Endothelial cell of umbilical vein (primary cell): ENCODE data around the gene VAC14. TPM values are rescaled to one million over a fixed set of nuclear protein-coding genes. Genes with fewer than 3 reads are reported as not detected.
"Not testable (repeated sequence)": the region's sequence is repeated elsewhere in the genome, so short reads cannot be mapped to it uniquely, and the experiment has no call there.

Source experiments
- BruUV-seq: library from RNA; stranded (reverse); fragments of 400-500 nt; replicated peaks from 2 replicates; lab custom pipeline; 2021; lab: Mats Ljungman, UMichigan
- CTCF ChIA-PET: fragments of 300-600, 350-600 bp; sonication (Branson Sonifier 250); formaldehyde crosslinking; loops from one replicate; lab custom pipeline; 2021; ENCODE audit warnings: antibody characterized with exemption, inconsistent platforms; lab: Charles Lee
- POLR2A ChIA-PET: fragments of 300-600, 350-600 bp; sonication (Branson Sonifier 250); formaldehyde crosslinking; loops from one replicate; lab custom pipeline; 2021; ENCODE audit warnings: antibody characterized with exemption, inconsistent platforms; lab: Charles Lee
- DNase-seq: peaks from one replicate; pipeline ENCODE4 v3.0.0-alpha.2; 2011; ENCODE audit warnings: low read depth, low spot score
- FAIRE-seq: peaks from 2 replicates; lab custom pipeline; 2011; peaks lifted over from hg19 to GRCh38; lab: Jason Lieb, UNC
- H2AFZ ChIP-seq: 2 replicates; pipeline ENCODE4 v1.6.0; 2012; ENCODE audit warnings: low read depth, low read length, control low read depth, inconsistent platforms
- H3K27ac ChIP-seq: 2 replicates; pipeline ENCODE4 v1.5.1; 2011; ENCODE audit warnings: low read depth, mild to moderate bottlenecking, control low read depth, low read length, moderate library complexity; ENCODE audit not compliant: insufficient read depth
- H3K27me3 ChIP-seq, 2 experiments: 2 replicates each; pipeline versions ENCODE4 v1.6.0 to v1.6.1; 2011; ENCODE audit warnings: low read length in 2 of 2, mixed read lengths in 1 of 2; ENCODE audit not compliant: control insufficient read depth in 2 of 2, insufficient read depth in 2 of 2
- H3K36me3 ChIP-seq, 2 experiments: 2 replicates in 1 of 2; 3 replicates in 1 of 2; pipeline ENCODE4 v1.5.1; 2011; ENCODE audit warnings: low read length in 2 of 2, mild to moderate bottlenecking in 1 of 2, moderate library complexity in 1 of 2; ENCODE audit not compliant: control insufficient read depth in 2 of 2, insufficient read depth in 2 of 2; ENCODE audit errors: extremely low read depth in 1 of 2
- H3K4me1 ChIP-seq: 3 replicates; pipeline ENCODE4 v1.5.1; 2011; ENCODE audit warnings: mild to moderate bottlenecking, low read length; ENCODE audit not compliant: control insufficient read depth, insufficient read depth; ENCODE audit errors: extremely low read depth
- H3K4me2 ChIP-seq: 2 replicates; pipeline ENCODE4 v1.6.1; 2011; ENCODE audit warnings: low read length, control low read depth, mixed read lengths; ENCODE audit not compliant: insufficient read depth
- H3K4me3 ChIP-seq, 3 experiments: fragments of 200-600 bp in 1 of 3; sonication (generic), shearing (Covaris generic) in 1 of 3; replicated peaks in 1 of 3; 2 replicates each; pipeline ENCODE4 v1.5.1; 2011 to 2016; ENCODE audit warnings: control low read depth in 3 of 3, low read length in 3 of 3, mild to moderate bottlenecking in 2 of 3, inconsistent platforms in 1 of 3, low read depth in 1 of 3, moderate library complexity in 1 of 3; ENCODE audit not compliant: insufficient read depth in 1 of 3
- H3K79me2 ChIP-seq: 2 replicates; pipeline ENCODE4 v1.6.0; 2012; ENCODE audit warnings: low read length, inconsistent platforms; ENCODE audit not compliant: control insufficient read depth, insufficient read depth
- H3K9ac ChIP-seq: replicated peaks from 2 replicates; pipeline ENCODE3; 2011; ENCODE audit warnings: low read length, control low read depth; ENCODE audit not compliant: insufficient read depth; ENCODE audit errors: extremely low read depth
- H3K9me1 ChIP-seq: replicated peaks from 3 replicates; pipeline ENCODE4 v1.6.0; 2011; ENCODE audit warnings: mild to moderate bottlenecking, low read length; ENCODE audit not compliant: control insufficient read depth, insufficient read depth; ENCODE audit errors: extremely low read depth
- H3K9me3 ChIP-seq: replicated peaks from 2 replicates; pipeline ENCODE4 v1.5.1; 2012; ENCODE audit warnings: low read length, inconsistent platforms; ENCODE audit not compliant: control insufficient read depth, insufficient read depth
- H4K20me1 ChIP-seq: replicated peaks from 2 replicates; pipeline ENCODE3; 2011; ENCODE audit warnings: mild to moderate bottlenecking, low read length; ENCODE audit not compliant: control insufficient read depth, insufficient read depth; ENCODE audit errors: extremely low read depth
- CTCF ChIP-seq, 2 donors: IDR thresholded peaks; 1 replicate in 1 of 2; 2 replicates in 1 of 2; pipeline ENCODE4 v1.5.1; 2011; ENCODE audit warnings: low read length in 2 of 2, mild to moderate bottlenecking in 2 of 2, moderate library complexity in 2 of 2, control low read depth in 1 of 2, inconsistent platforms in 1 of 2, low read depth in 1 of 2; ENCODE audit not compliant: insufficient read depth in 1 of 2; ENCODE audit errors: extremely low read depth in 1 of 2
- EZH2 ChIP-seq: IDR thresholded peaks from 2 replicates; pipeline ENCODE4 v1.6.1; 2012; ENCODE audit warnings: borderline replicate concordance, low read depth, mild to moderate bottlenecking, moderate library complexity, low read length, inconsistent platforms; ENCODE audit not compliant: severe bottlenecking
- FOS ChIP-seq: IDR thresholded peaks from 2 replicates; pipeline ENCODE4 v1.6.1; 2011; ENCODE audit warnings: mild to moderate bottlenecking, low read length, moderate library complexity, borderline replicate concordance; ENCODE audit not compliant: insufficient read depth
- GATA2 ChIP-seq: IDR thresholded peaks from 2 replicates; pipeline ENCODE4 v1.7.0; 2011; ENCODE audit warnings: low read depth, mild to moderate bottlenecking, moderate library complexity, mixed read lengths, low read length; ENCODE audit not compliant: insufficient read length, insufficient read depth
- JUN ChIP-seq: IDR thresholded peaks from 2 replicates; pipeline ENCODE4 v1.6.1; 2011; ENCODE audit warnings: borderline replicate concordance, low read depth; ENCODE audit not compliant: insufficient read length, insufficient read depth
- MAX ChIP-seq: IDR thresholded peaks from 2 replicates; pipeline ENCODE4 v1.6.1; 2011; ENCODE audit not compliant: insufficient read depth, insufficient read length
- MYC ChIP-seq: IDR thresholded peaks from one replicate; pipeline ENCODE4 v1.6.1; 2011; ENCODE audit warnings: mild to moderate bottlenecking, low read depth, low read length
- POLR2A ChIP-seq: IDR thresholded peaks from 2 replicates; pipeline ENCODE4 v1.6.1; 2012; ENCODE audit warnings: low read depth, mild to moderate bottlenecking, control low read depth, low read length
- POLR2AphosphoS5 ChIP-seq: IDR thresholded peaks from 2 replicates; pipeline ENCODE4 v1.6.1; 2012; ENCODE audit warnings: low read depth, mild to moderate bottlenecking, control low read depth, low read length, moderate library complexity; ENCODE audit not compliant: insufficient read depth
- dilution Hi-C: fragments of 300-500 bp; cut with MboI; formaldehyde crosslinking; loops from one replicate; pipeline ENCODE4 v1.15.0; 2019; ENCODE audit warnings: low sequenced_read_pairs; ENCODE audit not compliant: extremely low pct_ligation_motif_present
- intact Hi-C: fragments of 100-400 bp; cut with micrococcal nuclease; formaldehyde crosslinking; loops from one replicate; pipeline ENCODE4 v1.10.0; 2022
- polyA plus RNA-seq, 4 experiments: library from polyadenylated mRNA; depleted of rRNA in 3 of 4; stranded (reverse) in 3 of 4; unstranded in 1 of 4; fragments of >200 nt; gene quantifications; 2 replicates each; pipeline versions ENCODE4 v1.2.1 to v1.2.3, GENCODE V29; 2011 to 2012; ENCODE audit warnings: missing spikeins in 1 of 4
- total RNA-seq: library from RNA; stranded (reverse); gene quantifications from 2 replicates; pipeline ENCODE4 v1.2.3, GENCODE V29; 2021

VAC14 gene
- total and polyA plus RNA-seq, 2 donors (not counting 3 experiments of a cell fraction or from before 2014, with no cell fraction given): 37.6 to 57.9 TPM

GRCh38 chr16:70743791-70744190 is 57.2 kb downstream of the VAC14 start:
- Histone ChIP-seq H3K9me3 (no peaks in the 10 kb centered on the region), H3K9ac (no peak overlapping the region), H3K27ac (no peak overlapping the region), H4K20me1 (no peaks in the 10 kb centered on the region), H3K4me2 (no peak overlapping the region), H3K4me3 (no peak overlapping the region), H2AFZ (no peak overlapping the region), H3K4me1 (peaks cover 15% of the 10 kb centered on the region), H3K79me2 (no peaks in the 10 kb centered on the region), H3K9me1 (no peaks in the 10 kb centered on the region), H3K36me3 (peaks cover 0 to 5% of the 10 kb centered on the region in 2 experiments), H3K27me3 (no peaks in the 10 kb centered on the region)
- FAIRE-seq (no peak), DNase-seq (no peak)
- dilution Hi-C loops (no loop called here), intact Hi-C loops (no loop called here)
- POLR2A ChIA-PET: no interaction called here
- CTCF ChIA-PET: interaction anchor here (1.6 kb wide), 1 partner anchor 27 kb away, joined by 11 read pairs; no protein-coding TSS in a partner anchor
- no peak for TF ChIP-seq MAX
- TF ChIP-seq POLR2AphosphoS5: no peak
- TF ChIP-seq EZH2: no peak
- TF ChIP-seq JUN: no peak
- TF ChIP-seq MYC: no peak
- no peak for TF ChIP-seq FOS
- no peak for TF ChIP-seq CTCF (IDR thresholded peaks at IDR 0.05; ENCODE audit: extremely low read depth in 1 of 2, insufficient read depth in 1 of 2, low read depth in 1 of 2, low read length in 2 of 2)
- no peak for TF ChIP-seq GATA2
- no peak for TF ChIP-seq POLR2A
- no TSS peak for BruUV-seq

- H3K9ac ChIP-seq, CTCF ChIA-PET, H4K20me1 ChIP-seq, H3K36me3 ChIP-seq, H3K4me3 ChIP-seq, intact Hi-C loops, H3K9me1 ChIP-seq, H3K9me3 ChIP-seq, POLR2A ChIA-PET, BruUV-seq, H3K27ac ChIP-seq, H3K4me2 ChIP-seq, H3K27me3 ChIP-seq, H2AFZ ChIP-seq, dilution Hi-C loops, DNase-seq, FAIRE-seq, H3K79me2 ChIP-seq: not testable (repeated sequence)
- H3K4me1 ChIP-seq: peaks cover 15% of the 10 kb centered on the region
Observed at GRCh38 chr16:70742967-70743366, 58.0 kb downstream of the VAC14 start.
